Activated CD4-positive, alpha-beta T cell treated with anti-CD3 and anti-CD28 coated beads, Interleukin-2, amount 50 U/mL, for 48 hours (primary cell): ENCODE results near the gene BMPER.

Source experiments
- DNase-seq, 2 experiments: peaks; one replicate each; pipeline ENCODE4 v3.0.0-alpha.2; 2020

BMPER gene

DNA sequence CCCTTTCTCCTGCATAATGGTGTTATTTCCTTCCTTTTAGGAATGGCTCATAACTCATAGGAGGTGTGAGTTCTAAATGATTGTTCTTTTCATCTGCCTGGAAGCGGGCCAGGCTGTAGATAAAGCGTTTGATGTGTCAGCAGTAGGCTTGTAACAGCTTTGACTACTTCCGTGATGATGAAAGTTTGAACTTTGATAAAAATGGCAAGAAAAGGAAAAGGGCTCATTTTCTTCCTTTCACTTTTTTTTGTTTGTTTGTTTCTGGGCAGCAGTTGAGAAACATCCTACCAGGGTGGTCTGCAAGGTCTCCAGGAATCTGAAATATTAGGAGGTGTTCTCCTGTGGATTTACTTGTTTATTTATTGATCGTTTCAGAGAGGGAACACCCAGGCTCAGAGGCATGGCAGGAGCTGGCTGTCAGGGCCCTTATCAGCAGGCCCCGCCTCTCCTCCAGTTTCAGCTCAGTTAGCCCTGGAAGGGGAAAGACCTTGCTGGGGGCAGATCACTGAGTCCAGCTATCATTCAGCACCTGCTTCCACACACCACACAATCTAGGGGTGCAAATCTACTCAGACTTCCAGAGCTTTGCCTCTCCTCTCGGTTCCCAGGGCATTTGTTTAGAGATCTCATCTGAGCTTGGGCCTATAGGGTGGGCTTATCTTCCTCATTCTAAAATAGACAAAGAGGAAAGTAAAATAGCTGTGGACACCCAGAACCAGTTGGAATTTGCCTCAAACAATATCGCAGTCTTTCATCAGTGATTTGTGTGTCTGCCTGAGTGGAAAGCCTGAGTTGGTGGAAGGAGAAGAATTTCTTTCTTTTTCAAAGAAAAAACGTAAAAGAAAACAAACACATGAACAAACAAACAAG is 130.9 kb downstream of the BMPER start:
- DNase-seq = no peak

DNA sequence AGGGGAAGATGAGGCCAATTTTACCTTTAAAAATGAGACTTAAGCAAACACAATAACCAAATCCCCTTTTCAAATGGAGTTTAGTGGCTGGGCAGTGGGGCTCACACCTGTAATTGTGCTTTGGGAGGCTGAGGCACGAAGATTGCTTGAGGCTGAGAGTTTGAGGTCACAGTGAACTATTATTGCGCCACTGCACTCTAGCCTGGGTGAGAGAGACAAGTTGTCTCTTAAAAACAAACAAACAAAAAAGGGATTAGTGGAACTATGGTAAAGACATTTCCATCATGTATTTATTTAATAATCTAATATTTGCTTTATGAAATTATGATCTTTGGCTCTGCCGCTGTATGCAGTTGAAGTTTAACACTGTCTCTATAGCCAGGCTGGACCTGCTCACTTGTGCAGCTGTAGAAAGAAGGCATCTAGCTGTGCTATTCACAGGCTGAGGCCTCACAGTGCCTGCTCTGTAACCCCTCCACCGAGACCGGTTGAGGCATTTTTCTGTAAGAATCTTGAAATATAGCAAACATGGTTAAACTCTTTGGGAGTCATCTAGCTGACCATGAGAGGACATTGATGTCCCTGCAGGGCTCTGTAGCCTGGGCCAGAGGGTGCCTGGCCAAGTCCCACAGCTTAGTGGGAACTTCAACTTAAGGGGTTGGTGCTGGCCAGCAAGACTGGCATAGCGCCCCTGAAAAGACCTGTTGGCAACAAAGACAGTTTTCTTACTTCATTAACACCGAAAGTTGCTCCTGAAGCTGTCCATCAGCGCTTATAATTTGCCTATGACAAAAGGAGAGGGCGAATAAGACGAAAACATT is 131.8 kb downstream of the BMPER start:
- DNase-seq = no peak

DNA sequence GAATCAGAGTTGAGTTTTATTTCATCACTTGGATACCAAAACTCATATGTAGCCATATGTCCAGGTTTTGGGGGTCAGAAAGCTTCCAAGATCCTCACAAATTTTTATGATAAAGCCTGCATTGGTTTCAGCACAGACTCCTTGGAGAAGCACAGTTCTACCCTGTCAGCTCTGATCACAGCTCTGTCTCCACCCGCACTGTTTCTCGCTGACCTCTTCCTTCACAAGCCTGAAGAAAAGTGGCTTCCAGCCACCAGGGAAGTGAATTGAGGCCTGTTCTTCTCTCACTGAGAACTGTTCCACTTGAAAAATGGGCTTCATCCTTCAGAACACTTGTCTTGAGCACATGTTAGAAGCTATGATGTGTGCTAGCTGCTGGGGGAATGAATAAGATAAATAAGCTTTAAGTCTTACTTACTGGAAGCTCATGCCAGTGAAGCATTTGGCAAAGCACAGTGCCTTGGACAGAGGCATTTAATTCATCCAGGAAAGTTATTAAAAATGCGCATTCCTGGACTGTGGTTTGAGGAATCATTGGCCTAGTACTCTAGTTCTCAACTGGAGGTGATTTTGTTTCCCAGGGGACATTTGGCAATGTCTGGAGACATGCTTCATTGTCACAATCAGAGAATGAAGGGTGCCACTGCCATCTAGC is 133.6 kb downstream of the BMPER start:
- DNase-seq = no peak

DNA sequence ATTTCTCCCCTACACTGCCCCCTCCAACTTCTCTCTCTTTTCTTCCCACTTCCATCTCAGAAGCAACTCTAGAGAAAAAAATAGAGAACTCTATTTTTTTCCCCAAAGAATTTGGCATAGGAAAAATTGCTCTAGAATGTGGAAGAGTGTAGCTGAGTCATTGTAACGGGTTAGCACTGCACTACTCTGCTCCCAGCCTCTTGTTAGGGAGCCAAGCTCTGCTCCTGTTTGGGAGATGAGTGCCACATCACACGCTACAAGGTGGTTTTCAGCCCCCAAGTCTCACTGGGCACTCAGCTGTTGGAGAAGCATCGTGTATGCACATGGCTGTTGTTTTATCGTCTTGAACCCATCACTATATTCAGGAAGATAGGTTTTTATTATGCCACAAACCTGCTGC is 136.4 kb downstream of the BMPER start:
- no peak for DNase-seq

DNA sequence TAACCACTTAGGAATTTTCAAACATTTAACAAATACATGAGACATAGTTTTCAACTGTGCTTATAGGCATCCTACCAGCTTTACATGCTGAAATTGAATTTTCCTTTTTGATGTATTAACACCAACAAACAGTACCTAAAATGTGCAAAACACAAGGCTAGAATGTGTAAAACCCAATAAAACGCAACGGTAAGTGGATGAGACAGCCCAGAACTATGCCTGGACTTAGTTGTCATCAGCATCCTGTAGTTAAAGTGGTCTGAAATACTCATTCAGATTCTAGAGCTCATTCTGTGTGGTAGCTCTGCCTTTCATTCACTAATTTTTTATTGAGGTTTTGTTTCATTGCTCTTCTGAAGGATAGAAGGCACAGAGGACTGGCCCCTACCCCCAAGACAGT is 137.1 kb downstream of the BMPER start:
- DNase-seq = no peak

DNA sequence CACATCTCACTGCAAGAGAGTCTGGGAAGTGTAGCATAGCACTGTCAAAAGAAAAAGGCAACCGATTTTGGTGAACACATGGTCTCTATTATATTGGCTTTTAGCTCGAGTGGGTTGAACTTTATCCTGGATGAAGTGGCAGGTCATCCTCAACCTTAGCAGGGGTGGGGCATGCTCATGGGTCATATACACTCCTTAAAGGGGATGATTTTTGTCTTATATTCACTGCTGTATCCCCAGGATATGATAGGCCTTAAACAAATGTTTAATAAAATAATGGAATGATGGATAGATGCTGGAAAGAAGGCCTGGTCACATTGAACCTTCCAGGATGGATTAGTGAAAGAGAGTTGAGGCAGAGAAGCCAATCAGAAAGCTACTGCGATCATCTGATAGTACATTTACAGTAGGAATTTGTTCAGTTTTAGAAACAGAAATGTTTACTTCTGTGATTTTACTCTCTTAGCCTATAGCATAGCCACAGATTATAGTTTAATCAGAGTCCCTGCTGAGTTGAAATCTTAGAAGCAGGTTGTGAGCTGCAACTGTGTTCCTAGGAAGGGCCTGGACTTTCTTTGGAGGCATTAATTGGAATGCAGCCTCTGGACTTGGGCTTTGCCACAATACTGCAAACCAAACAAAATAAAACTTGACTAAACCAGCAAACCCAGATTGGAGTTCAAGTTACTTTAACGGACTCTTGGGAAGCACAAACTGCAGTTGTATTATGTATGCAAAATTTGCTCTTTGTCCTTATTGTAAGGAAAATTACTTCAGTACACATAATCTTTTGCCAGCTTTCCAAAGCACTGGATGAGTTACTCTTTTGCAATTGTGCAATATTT is 138.3 kb downstream of the BMPER start:
- no peak for DNase-seq

DNA sequence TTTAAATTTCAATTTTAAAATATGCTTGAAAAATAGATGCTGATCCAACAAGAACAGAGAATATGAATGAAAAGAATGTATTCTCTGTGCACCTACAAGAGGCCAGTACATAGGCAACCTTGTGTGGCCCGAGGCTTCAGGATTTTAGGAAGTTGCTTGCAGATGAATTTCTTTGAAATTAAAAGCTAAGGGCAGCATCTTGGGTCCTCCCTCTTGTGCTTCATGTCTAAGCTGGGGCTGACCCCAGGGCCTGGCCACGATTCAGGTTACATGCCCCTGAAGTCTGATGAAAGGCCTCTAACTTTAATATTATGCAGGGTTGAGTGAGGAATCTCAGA is 138.9 kb downstream of the BMPER start:
- no peak for DNase-seq

DNA sequence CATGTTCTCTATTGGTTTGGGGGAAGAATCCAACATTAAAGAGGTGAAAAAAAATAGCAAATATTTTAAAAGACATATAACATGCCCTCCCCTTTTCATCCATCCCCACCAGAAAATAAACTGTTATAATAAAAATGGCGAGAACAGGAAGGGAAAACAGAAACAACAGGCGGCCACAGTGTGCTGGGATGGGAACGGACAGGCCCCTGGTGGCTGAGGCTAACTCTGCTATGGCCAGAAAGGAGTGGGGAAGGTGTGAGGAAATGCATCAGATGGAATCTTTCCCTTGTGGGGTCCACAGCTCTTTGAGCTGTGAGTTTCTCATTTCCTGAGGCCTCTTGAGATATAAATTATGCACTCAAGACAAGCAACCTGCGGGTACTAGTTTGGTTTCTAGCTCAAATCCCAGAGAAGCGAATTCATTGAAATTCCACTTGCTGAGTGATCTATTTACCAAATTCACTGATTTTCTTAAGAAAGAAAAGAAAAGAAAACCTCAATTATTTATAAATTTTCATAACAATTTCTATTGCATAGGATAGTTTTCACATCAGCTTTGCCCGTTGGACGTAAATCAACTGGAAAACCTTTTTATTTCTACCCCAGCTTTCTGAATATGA is 139.5 kb downstream of the BMPER start:
- no peak for DNase-seq

DNA sequence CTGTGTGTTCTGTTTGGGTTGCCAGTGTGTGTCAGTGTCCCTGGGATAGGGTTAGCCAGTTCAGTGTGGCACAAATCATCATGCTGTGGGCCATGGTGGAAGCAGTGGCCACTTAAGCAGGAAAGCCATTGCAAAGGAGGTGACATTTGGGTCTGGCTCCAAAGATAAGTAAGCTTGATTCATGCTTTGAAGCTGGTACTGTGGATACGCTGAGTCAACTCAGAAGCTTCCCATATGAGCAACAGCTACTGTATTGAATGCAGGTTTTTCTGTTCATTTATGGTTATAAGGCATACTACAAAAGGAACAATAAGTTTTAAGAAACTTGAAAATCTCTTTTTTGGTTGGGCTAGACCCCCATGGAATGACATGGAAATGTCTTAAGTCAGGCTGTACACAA is 143.1 kb downstream of the BMPER start:
- no peak for DNase-seq

DNA sequence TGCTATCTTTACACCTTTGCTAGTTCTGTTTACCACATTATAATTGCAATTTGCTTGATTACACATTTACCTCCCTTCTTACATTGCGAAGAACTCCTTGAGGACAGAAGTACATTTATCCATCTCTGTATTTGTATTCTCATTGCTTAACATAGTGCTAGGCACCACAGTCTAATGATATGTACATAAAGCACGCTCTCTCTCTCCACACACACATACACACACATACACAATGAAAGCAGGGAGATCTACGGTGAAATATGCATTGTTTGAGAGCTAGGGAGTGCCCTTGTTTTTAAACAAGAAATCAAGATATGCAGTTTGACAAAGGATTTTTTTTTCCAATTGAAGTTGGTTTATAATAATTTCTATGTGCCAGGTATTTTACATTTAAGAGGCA is 148.7 kb downstream of the BMPER start:
- DNase-seq = no peak

DNA sequence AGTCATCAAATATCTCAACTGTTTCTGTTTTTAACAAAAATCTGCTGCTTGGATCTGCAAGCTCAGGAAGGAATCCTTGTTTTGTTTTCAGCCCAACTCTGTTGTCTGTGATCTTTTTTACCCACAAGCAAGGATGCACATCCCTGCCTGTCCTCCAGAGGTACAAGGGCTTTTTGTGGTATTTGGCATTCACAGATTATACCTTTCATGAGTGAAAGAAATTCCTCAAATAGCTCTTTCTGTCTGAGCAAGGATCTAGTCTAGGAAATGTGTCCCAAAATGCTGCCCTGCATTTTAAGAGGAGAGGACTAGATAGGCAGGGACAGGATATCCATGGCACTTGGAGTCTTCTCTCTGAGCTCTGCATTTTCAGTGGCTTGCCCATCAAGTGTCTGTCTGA is 151.8 kb downstream of the BMPER start:
- DNase-seq = no peak

DNA sequence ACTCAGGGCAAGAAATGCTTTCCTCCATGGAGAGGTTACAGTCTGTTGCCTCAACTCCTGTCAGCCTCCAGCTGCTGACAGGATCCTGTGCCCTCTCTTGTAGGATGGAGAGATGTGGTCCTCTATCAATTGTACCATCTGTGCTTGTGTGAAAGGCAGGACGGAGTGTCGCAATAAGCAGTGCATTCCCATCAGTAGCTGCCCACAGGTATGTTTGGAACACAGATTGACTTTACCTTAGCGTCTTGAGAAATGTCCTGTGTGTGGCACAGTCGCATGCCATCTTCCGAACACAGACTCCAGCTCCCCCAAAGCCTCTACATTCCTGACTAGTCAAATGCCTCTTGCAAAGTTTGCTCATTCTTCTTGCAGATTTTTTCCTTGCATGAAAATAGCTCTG is 152.6 kb downstream of the BMPER start:
- no peak for DNase-seq

DNA sequence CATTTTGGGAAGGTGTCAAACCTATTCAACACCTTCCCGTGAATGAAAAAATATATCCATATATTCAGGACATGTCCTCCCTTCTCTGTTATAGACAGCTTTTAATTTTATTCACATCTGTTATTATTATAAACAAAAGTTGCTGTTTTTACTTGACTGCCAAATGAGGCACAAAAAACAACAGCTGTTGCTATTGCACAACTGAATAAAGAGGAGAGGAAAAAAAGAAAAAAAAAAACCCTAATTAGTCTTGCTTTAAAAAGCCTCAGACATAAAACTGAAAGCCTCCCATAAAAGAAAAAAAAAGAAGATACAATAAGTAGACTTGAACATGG is 153.4 kb downstream of the BMPER start:
- no peak for DNase-seq

DNA sequence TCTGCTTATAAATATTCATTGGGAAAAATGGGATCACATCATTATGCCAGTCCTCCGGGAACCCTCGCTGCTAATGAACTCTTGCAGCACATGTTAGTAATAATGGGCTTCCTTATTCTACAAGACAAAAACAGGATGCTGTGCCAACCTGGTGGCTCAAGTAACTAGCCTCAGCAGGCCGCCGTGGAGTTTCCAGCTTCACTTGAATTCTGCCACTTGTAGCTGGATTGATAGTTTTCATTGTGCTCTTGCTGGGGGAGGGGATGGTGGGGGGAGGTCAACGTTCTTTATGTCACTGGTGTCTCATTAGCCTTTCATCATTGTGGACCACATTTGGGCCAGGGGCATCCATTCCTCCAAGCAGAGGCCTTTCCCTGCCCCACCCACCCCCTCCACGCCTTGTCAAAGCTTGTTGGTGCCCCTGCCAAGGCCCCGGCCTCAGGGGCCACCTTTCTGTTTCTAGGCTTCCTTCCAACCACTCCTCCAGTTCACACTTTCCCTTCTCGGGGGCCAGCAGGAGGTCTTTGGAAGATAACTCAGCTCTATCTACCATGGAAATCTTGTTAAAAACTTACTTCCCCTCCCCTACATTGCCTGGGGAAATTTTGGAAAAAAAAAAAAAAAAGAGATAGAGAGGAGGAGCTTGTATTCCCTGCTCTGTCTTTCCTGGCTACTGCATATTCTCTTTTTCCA is 153.9 kb downstream of the BMPER start:
- no peak for DNase-seq

DNA sequence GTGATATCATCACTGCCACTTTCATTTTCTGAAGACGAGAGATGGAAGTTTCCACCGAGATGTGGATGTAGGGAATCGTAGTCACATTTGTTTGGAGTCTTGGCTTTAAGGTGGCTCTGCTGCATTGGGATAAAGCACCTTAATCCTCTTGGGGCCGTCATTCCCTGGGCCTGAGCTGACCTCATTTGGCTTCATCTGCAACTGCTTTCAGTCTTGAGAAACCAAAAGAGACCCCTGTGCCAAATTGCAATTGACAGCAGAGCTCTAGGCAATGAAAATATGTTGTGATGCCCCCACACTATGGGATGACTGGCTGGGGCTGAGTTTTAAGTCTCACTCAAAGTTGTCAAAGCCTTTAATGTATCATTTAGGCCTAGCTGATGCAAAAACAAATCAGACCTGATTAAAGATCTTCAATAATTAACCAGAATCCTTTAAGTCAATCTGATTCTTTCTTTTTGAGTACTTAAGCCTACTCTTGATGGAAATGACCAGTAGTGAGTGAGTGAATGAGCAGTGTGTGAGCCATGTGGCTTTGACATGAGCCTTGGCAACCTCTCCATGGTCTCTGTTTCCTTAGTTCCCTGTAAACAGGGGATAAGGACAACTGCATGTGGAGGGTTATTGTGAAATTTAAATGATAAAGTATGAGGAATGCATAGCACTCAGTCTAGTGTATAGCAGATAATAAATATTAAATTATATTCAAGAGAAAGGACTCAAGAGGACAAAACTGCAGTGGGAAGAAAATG is 155.0 kb downstream of the BMPER start:
- no peak for DNase-seq

DNA sequence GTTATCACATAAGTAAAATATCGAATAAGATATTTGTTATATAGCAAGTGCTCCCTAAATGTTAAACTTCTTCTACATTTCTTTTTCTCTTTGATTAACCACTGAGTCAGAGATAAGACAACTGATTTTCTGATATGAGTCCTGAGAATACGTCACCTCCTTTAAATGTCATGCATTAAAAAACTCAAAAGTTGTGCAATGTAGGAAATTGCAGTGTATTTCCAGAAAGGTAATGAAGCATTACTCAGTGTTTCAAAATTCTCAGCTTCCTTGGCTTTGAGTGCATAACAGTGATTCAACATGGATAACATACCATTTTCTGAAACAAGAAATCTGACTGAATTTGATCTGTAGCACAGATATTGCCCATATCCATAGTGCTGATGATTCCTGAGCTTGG is 155.8 kb downstream of the BMPER start:
- DNase-seq = no peak

DNA sequence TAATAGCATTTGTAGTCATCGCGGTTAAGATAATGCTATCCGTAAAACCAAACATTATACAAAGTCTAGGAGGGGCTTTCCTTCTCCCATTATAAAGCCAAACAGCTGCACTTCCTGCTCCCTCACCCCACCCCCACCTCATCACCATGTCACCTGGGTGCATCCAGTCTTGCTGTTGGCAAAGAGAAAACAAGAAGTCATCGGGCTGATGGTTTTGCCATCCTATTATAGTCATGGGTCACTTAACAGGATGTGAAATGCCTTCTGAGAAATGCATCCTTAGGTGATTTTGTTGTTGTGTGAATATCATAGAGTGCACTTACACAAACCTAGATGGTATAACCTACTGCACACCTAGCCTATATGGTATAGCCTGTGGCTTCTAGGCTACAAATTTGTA is 157.0 kb downstream of the BMPER start:
- DNase-seq = no peak

DNA sequence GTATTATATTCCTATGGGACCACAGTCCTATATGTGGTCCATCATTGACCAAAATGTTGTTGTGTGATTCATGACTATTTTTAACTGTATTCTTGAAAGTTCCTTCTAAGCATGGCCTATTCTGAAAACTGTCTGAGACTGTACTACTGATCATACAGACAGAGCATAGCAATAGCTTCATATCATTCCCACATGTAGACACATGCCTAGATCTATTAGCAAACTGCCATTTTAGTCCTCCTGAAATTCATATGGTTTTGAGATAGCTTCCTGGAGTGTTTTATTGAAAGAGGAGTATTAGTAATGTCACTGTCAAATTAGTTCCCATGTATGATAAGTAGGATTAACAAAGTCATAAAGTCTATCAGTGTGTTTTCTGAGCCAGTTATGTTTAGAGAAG is 157.5 kb downstream of the BMPER start:
- DNase-seq = no peak

DNA sequence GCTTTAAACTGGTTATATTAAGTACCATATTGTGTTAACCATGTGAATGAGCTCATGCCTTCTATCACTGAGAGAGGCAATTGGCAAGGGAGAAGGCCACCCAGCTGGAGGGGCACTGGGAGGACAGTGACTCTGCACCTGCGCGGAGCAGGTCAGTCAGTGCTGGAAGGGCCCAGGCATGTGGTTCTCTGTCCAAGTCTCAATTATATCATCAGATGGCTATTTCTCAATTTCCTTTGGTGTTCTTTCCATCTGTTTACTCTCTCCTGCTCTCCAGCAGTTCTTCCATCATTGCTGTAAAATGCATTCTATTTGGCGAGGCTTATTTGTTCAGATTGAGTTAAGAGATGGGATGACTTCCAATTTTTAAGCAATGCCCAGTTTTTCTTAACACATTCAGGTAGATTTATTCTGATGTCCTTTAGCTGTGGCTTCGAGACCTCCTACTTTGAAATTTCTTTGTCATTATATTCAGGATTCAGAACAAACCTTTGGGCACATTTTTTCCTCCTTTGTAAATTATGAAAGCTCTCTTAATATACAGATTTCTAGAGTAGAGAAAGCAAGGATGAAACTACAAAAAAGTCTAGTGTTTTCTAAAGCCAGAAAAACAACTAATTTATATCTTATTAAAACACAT is 159.3 kb downstream of the BMPER start:
- no peak for DNase-seq

DNA sequence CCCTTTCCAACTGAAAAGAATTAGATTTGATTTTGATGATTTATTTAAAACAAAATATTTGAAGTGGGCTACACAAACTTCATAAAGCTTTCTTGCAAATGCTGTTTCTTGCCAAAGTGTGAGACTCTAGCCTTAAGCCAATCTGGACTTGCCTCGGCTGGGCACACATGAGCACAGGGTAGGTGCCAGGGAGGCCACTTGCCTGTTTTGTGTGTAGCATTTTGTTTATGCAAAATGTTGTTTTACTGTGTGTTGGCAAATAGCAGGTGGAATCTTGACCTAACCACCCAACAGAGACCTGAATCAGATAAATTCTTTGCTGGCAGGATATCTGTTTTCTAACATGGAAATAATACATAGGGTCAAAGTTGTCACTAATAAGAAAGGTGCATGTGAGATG is 161.1 kb downstream of the BMPER start:
- no peak for DNase-seq
